RWPE1 (cell line): ENCODE measurements around the gene HS1BP3.

Source experiments
- CTCF ChIA-PET: fragments of 350-600 bp; sonication (Branson Sonifier 250); formaldehyde crosslinking; extraction: SDS; loops from one replicate; lab custom pipeline; 2021; lab: Yijun Ruan, JAX
- POLR2A ChIA-PET: fragments of 400-600 bp; formaldehyde crosslinking; extraction: SDS; loops from one replicate; lab custom pipeline; 2020; ENCODE audit warnings: antibody characterized with exemption; ENCODE audit not compliant: low non-redundant PET; lab: Yijun Ruan, JAX
- DNase-seq: peaks from one replicate; pipeline ENCODE4 v3.0.0; 2012; ENCODE audit warnings: low spot score
- H3K27ac ChIP-seq: fragments of 450-650 bp; 2 replicates; pipeline ENCODE4 v1.5.1; 2017
- TF ChIP-seq, protein P1 (sequence below): fragments of 450-650 bp; conservative IDR thresholded peaks from 2 replicates; pipeline ENCODE4 v1.5.1; 2017; ENCODE audit warnings: low read depth, mild to moderate bottlenecking

The HS1BP3 gene

DNA sequence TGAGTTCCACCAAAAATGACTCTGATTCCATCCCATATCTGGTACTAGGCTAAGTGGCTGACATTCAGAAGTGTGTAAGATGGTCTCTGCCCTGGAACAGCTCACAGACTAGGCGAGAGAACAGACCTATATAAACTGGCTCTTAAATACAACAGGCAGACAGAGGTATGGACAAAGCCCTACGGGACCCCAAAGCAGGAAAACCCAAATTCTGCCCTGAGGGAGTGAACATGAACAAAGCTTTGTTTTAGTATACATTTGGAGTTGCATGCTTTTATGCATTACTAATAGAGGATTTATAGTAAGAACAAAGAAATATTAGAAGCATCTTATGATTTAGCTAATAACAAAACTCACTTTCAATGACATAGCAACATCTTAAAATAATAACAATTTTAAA, 41.2 kb upstream of the HS1BP3 start:
- DNase-seq, result no peak
- H3K27ac ChIP-seq, result no peak overlapping the region
- ChIA-PET POLR2A (no interaction called here), CTCF (interaction anchor here (0.6 kb wide), 1 partner anchor 266 kb away, joined by 4 read pairs; no protein-coding TSS in a partner anchor)
- TF ChIP-seq, protein P1, sequence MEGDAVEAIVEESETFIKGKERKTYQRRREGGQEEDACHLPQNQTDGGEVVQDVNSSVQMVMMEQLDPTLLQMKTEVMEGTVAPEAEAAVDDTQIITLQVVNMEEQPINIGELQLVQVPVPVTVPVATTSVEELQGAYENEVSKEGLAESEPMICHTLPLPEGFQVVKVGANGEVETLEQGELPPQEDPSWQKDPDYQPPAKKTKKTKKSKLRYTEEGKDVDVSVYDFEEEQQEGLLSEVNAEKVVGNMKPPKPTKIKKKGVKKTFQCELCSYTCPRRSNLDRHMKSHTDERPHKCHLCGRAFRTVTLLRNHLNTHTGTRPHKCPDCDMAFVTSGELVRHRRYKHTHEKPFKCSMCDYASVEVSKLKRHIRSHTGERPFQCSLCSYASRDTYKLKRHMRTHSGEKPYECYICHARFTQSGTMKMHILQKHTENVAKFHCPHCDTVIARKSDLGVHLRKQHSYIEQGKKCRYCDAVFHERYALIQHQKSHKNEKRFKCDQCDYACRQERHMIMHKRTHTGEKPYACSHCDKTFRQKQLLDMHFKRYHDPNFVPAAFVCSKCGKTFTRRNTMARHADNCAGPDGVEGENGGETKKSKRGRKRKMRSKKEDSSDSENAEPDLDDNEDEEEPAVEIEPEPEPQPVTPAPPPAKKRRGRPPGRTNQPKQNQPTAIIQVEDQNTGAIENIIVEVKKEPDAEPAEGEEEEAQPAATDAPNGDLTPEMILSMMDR, result no peak

DNA sequence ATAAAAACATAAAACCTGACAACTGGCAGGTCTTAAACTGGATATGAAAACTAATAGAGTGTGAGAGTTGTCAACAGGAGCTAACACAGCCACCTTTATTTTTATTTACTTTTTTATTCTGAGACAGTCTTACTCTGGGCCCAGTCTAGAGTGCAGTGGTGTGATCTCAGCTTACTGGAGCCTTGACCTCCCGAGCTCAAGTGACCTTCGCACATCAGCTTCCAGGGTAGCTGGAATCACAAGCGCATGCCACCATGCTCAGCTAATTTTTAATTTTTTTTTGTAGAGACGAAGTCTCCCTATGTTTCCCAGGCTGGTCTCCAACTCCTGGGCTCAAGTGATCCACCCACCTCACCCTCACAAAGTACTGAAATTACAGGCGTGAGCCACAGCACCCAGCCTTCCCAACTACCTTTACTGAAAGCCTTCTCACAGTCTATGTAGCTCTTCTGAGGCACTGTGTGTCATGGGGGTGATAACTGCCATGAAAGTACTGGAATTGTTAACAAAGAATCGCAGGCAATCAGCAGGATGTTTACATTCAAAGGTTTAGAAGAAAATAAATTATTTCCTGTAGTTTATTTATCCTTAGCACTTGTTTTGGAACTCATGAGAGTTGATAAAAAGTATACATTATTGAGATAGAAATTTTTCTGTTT, 40.3 kb upstream of the HS1BP3 start:
- DNase-seq, result no peak
- no peak overlapping the region for H3K27ac ChIP-seq
- ChIA-PET POLR2A (no interaction called here), CTCF (interaction anchor here (0.7 kb wide), 1 partner anchor 72 kb away, joined by 4 read pairs; no protein-coding TSS in a partner anchor)
- TF ChIP-seq, protein P1, result no peak

GRCh38 chr2:20689428-20690264, 38.7 kb upstream of the HS1BP3 start:
- ChIA-PET CTCF (interaction anchor here (0.7 to 1.2 kb wide), 3 partner anchors 11 to 357 kb away, joined by 3 to 6 read pairs (median 4); no protein-coding TSS in a partner anchor), POLR2A (no interaction called here)
- DNase-seq, result no peak
- H3K27ac ChIP-seq, result no peak overlapping the region
- TF ChIP-seq, protein P1, result no peak

- ChIA-PET CTCF (no interaction called here), POLR2A (no interaction called here)
These were observed 36.4 kb upstream of the HS1BP3 start for GRCh38 chr2:20687260-20687832.

DNA sequence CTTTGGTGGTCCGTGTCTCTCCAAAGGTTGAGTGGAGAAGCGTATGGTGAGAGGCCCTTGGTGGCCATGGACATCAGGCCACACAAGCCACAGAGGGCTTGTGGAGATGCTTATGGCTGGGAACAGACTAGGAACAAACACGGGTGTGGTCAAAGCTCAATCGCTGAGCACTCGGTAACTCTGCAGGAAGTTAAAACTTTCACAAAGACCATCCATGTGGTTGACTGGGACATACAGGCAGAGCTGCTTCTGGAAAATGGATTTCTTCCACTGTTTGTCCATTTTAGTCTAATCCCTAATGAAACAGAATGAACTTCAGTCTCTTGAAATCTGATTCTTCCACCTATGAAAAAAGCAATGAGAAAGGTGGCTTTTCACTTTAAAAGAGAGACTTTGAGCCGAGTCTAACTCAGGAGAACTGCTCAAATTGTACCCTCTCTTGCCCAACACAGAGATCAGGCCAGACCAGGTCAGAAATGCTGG, 33.7 kb upstream of the HS1BP3 start:
- no peak for DNase-seq
- TF ChIP-seq, protein P1, result no peak
- no peak overlapping the region for H3K27ac ChIP-seq
- ChIA-PET POLR2A (no interaction called here), CTCF (interaction anchor here (0.5 kb wide), 1 partner anchor 39 kb away, joined by 3 read pairs; no protein-coding TSS in a partner anchor)

More at GRCh38 chr2:20687260-20687832, 36.4 kb upstream of the HS1BP3 start:
- TF ChIP-seq, protein P1, result no peak
- no peak overlapping the region for H3K27ac ChIP-seq
- no peak for DNase-seq
